Neural progenitor cell (in vitro differentiated cells): ENCODE measurements around the gene DHRS9.

Source experiments
- CTCF ChIP-seq: fragments of 200-600 bp; sonication (generic); IDR thresholded peaks from 2 replicates; pipeline ENCODE4 v1.5.1; 2017; ENCODE audit warnings: antibody characterized with exemption, mild to moderate bottlenecking
- EZH2 ChIP-seq: fragments of 200-600 bp; sonication (generic); IDR thresholded peaks from 2 replicates; pipeline ENCODE4 v1.6.1; 2017; ENCODE audit warnings: antibody characterized with exemption, mild to moderate bottlenecking, moderate library complexity
- EZH2phosphoT487 ChIP-seq: fragments of 200-600 bp; sonication (generic); IDR thresholded peaks from 2 replicates; pipeline ENCODE4 v1.6.1; 2017; ENCODE audit warnings: antibody characterized with exemption

GRCh38 chr2:169091761-169092519 is 22.6 kb downstream of the DHRS9 start:
- no peak for TF ChIP-seq CTCF
- no peak for TF ChIP-seq EZH2
- TF ChIP-seq EZH2phosphoT487, result no peak
